HPDE6-E6E7 (cell line): ENCODE measurements around the gene ALPI.
"Not testable (repeated sequence)": the region's sequence is repeated elsewhere in the genome, so short reads cannot be mapped to it uniquely, and the experiment has no call there.

Experiments
- DNase-seq: peaks from one replicate; pipeline ENCODE4 v3.0.0; 2011; ENCODE audit warnings: missing footprints; ENCODE audit errors: extremely low spot score

Gene ALPI

GRCh38 chr2:232455426-232456255 is at the start of gene ALPI:
TSS of gene ALPI (plus strand) at chr2:232456153. CDS start at chr2:232456200, 47 bp downstream.
- DNase-seq = no peak

DNA sequence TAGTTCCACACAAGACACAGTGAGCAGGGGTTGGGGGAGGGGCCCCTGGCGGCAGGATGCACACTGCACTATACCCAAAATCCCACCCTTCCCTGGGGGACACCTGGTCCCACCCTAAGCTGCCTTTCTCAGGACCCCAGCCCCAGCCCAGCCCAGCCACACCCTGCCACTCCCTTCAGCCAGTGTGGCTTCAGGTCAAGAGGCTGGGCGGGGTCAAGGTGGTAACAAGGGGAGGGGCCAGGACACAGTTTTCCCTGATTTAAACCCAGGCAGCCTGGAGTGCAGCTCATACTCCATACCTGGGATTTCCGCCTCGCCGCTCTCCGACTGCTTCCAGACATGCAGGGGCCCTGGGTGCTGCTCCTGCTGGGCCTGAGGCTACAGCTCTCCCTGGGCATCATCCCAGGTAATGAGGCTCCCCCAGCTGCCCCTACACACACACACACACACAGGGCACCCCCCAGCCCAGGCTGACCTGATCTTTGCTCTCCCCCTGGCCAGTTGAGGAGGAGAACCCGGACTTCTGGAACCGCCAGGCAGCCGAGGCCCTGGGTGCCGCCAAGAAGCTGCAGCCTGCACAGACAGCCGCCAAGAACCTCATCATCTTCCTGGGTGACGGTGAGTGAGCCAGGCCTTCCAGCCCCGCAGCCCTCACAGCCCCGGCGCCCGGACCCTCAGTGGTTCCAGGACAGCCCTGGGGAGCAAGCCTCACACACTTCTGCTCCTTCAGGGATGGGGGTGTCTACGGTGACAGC is 49.2 kb upstream of the ALPI start, which contains the start of gene ALPG:
ALPG (plus strand) TSS at position 289 of the 755 bp plus-strand sequence; CDS start at position 340, 51 bp downstream.
- DNase-seq = no peak

- not testable (repeated sequence) for DNase-seq
Observed at GRCh38 chr2:232407428-232408150, 48.4 kb upstream of the ALPI start.

GRCh38 chr2:232408269-232408668 is 47.7 kb upstream of the ALPI start:
- DNase-seq = not testable (repeated sequence)

- DNase-seq = not testable (repeated sequence)
Observed at GRCh38 chr2:232409617-232410016, 46.3 kb upstream of the ALPI start.

DNA sequence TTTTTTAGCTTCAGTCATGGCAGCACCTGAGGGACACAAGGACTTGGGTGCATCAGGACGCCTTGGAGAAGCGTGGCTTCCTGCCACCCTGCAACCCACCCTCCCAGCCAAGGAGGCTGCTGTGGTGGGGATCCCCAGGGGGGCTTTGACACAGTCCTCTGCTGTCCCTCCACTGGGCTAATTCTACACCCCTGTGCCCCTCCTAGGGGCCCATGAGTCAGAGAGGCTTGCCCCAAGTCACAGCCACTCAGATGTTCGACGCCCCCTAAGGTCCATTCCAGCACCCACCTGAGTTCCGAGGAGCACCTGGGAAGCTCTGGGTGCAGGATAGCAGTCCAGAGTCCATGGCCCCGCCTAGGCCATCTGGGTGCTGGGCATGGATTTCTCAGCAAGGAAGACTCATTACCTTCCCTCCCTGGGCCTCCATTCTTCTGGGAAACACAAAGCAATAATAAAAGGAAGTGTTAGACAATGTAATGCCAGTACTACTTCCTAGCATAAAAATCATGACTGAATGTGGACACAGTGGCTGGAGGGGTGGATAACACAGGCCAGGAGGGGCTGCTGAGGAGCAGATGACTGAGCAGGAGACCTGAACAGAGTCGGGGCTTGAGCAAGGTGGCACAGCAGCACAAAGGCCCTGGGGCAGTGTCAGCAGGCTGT is 45.6 kb upstream of the ALPI start:
- no peak for DNase-seq

- DNase-seq = no peak
Observed at GRCh38 chr2:232411901-232412629, 43.9 kb upstream of the ALPI start.

GRCh38 chr2:232412986-232413385 is 43.0 kb upstream of the ALPI start:
- no peak for DNase-seq

- no peak for DNase-seq
Observed at GRCh38 chr2:232415138-232415690, 40.7 kb upstream of the ALPI start.

GRCh38 chr2:232415736-232416520 is 40.0 kb upstream of the ALPI start:
- DNase-seq = no peak

- DNase-seq = no peak
Observed at GRCh38 chr2:232416521-232417470, 39.2 kb upstream of the ALPI start.

DNA sequence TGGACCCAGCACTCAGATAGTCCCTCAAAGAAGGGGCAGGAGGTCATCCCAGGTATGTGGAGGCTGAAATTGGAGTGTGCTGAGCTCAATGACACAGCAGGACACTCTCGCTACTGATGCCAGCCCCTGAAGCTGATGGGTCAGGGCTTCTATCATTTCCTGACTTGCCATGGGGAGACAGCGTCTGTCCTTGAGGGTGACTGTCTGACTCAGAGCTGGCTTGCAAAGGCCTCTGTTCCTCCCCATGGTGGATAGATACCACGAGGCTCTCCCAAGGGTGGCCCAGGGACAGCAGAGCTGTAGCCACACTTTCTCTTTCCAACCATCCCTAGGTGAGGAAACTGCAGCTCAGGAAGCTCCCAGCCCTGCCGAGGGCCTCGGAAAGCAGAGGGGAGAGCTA is 38.5 kb upstream of the ALPI start:
- no peak for DNase-seq

GRCh38 chr2:232418056-232418455 is 37.9 kb upstream of the ALPI start:
- DNase-seq = no peak

DNA sequence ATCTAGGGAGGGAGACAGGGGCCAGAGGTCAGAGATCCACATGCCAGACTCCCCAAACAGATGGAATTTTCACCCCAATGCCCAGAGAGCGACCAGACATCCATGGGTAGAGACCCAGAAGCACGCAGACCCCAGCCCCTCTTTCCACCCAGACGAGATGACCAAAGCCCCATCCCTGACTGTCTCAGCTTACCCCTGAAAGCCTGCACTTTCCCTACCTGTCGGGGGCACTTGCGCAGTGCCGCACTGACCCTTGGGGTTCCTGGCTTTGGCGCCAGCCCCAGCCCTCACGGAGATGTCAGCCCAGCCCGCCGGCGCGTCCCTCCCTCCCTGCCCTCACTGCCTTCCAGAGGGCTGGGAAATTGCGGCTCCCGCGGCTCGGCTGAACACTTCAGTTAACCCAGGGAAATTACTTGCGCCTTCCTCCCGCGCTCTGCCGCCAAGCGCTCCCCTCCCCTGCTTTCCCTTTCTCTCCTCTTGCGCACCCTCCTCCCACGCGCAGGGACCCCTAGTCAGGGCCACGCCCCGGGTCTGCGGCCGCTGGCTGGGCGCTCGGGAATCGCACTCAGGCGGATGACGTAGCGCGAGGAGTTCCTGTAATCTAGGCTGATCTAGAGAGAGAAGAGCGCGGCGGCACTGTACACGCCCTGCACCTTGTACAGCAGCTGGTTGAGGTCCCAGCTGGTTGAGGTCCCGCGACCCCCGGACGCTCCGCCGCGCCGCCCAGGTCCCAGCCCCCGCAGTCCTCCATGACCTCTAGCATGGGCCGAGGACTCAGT is 37.3 kb upstream of the ALPI start:
- no peak for DNase-seq

- DNase-seq = no peak
Observed at GRCh38 chr2:232419245-232420072, 36.5 kb upstream of the ALPI start.

GRCh38 chr2:232420073-232420454 is 35.9 kb upstream of the ALPI start:
- DNase-seq = no peak
